ENCODE data around the gene ZMYND8.

Gene ZMYND8

DNA sequence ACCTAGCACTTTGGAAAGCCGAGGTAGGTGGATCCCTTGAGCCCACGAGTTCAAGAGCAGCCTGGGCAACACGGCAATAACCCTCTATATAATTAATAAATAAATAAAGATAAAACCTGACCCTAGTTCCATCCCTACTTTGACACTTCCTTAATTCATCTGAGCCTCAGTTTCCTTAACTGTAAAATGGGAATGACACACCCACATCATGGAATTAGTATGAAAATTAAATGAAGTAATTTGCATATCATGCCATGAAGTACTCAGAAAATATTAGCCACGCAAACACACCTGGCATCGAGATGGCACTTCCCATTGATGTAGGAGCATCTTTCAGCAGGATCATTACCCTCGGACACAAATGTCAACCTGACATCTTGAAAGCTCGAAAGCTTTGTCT is 19.1 kb downstream of the ZMYND8 start:
- peak overlapping the region; percentile 4 for H3K27ac ChIP-seq (ENCODE audit: low read depth, low read length, poor library complexity, severe bottlenecking)
- peaks cover 60% of the 10 kb centered on the region for H3K4me1 ChIP-seq (ENCODE audit: insufficient read depth, low read length, severe bottlenecking)
- TF ChIP-seq, protein P1, sequence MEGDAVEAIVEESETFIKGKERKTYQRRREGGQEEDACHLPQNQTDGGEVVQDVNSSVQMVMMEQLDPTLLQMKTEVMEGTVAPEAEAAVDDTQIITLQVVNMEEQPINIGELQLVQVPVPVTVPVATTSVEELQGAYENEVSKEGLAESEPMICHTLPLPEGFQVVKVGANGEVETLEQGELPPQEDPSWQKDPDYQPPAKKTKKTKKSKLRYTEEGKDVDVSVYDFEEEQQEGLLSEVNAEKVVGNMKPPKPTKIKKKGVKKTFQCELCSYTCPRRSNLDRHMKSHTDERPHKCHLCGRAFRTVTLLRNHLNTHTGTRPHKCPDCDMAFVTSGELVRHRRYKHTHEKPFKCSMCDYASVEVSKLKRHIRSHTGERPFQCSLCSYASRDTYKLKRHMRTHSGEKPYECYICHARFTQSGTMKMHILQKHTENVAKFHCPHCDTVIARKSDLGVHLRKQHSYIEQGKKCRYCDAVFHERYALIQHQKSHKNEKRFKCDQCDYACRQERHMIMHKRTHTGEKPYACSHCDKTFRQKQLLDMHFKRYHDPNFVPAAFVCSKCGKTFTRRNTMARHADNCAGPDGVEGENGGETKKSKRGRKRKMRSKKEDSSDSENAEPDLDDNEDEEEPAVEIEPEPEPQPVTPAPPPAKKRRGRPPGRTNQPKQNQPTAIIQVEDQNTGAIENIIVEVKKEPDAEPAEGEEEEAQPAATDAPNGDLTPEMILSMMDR (IDR thresholded peaks at IDR 0.05; ENCODE audit: low read length), result no peak
- no peak for TF ChIP-seq EZH2 (IDR thresholded peaks at IDR 0.05; ENCODE audit: borderline replicate concordance, low read length)

DNA sequence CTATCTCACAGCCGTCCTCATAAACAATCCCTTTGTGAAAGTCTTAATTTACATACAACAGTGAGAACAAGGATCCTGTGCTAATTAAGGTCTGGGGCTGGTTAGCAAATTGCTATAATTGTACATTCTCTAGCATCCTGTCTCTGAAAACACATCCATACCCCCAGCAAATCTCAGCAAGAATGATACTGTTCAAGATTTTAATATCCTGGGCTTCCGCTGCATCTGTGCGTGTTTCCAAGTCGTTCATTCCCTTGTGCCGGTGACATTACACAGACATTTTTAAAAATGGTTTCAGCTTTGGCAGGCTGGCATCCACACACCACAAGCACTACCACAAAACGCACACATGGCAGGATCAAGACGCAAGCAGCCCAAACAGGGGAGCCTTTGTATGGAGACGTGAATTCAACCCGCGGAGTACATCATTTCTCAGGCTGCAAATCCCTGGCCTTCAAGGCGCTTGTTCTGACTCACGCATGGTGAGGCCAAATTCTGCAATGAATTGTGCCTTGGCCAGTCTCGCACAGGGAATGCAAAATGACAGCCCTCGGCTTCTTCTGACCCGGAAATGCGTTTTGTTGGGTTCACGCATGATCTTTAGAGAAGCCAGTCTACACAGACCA is 20.3 kb downstream of the ZMYND8 start:
- Histone ChIP-seq H3K9ac (ENCODE audit: low read length) (peak overlapping the region; percentile 39; the same call in 1 of the 2 replicates), H4K20me1 (ENCODE audit: insufficient read depth, low read length) (no peaks in the 10 kb centered on the region), H3K27ac (ENCODE audit: low read depth, low read length, poor library complexity, severe bottlenecking) (peak overlapping the region; percentile 75), H3K9me2 (ENCODE audit: low read depth, low read length) (no peaks in the 10 kb centered on the region), H3K36me3 (ENCODE audit: insufficient read depth, low read length) (peaks cover 76% of the 10 kb centered on the region), H3K9me3 (ENCODE audit: low read length) (no peaks in the 10 kb centered on the region), H3K79me2 (ENCODE audit: insufficient read depth, low read length) (peaks cover 93% of the 10 kb centered on the region), H2AFZ (ENCODE audit: low read length) (no peak overlapping the region), H3K4me2 (ENCODE audit: low read length) (peak overlapping the region; percentile 69), H3K4me3 (ENCODE audit: low read depth, low read length, poor library complexity, severe bottlenecking) (peak overlapping the region; percentile 35), H3K27me3 (ENCODE audit: insufficient read depth, low read length) (no peaks in the 10 kb centered on the region), H3F3A (ENCODE audit: insufficient read depth, low read length) (no peaks in the 10 kb centered on the region), H3K4me1 (ENCODE audit: insufficient read depth, low read length, severe bottlenecking) (peaks cover 60% of the 10 kb centered on the region)
- no peak for TF ChIP-seq EZH2 (IDR thresholded peaks at IDR 0.05; ENCODE audit: borderline replicate concordance, low read length)
- TF ChIP-seq, protein P1 (IDR thresholded peaks at IDR 0.05; ENCODE audit: low read length), result no peak

More for the DNA sequence above, 19.1 kb downstream of the ZMYND8 start:
- no peaks in the 10 kb centered on the region for H3K9me2 ChIP-seq (ENCODE audit: low read depth, low read length)
- H3K27me3 ChIP-seq (ENCODE audit: insufficient read depth, low read length), result no peaks in the 10 kb centered on the region
- no peak overlapping the region for H3K9ac ChIP-seq (ENCODE audit: low read length)
- H4K20me1 ChIP-seq (ENCODE audit: insufficient read depth, low read length), result no peaks in the 10 kb centered on the region
- H3K36me3 ChIP-seq (ENCODE audit: insufficient read depth, low read length), result peaks cover 73% of the 10 kb centered on the region
- no peak overlapping the region for H2AFZ ChIP-seq (ENCODE audit: low read length)
- H3K79me2 ChIP-seq (ENCODE audit: insufficient read depth, low read length), result peaks cover 91% of the 10 kb centered on the region
- no peaks in the 10 kb centered on the region for H3F3A ChIP-seq (ENCODE audit: insufficient read depth, low read length)
- H3K9me3 ChIP-seq (ENCODE audit: low read length), result no peaks in the 10 kb centered on the region
- H3K4me3 ChIP-seq (ENCODE audit: low read depth, low read length, poor library complexity, severe bottlenecking), result no peak overlapping the region
- peak overlapping the region; percentile 34; the same call in 1 of the 2 replicates for H3K4me2 ChIP-seq (ENCODE audit: low read length)

DNA sequence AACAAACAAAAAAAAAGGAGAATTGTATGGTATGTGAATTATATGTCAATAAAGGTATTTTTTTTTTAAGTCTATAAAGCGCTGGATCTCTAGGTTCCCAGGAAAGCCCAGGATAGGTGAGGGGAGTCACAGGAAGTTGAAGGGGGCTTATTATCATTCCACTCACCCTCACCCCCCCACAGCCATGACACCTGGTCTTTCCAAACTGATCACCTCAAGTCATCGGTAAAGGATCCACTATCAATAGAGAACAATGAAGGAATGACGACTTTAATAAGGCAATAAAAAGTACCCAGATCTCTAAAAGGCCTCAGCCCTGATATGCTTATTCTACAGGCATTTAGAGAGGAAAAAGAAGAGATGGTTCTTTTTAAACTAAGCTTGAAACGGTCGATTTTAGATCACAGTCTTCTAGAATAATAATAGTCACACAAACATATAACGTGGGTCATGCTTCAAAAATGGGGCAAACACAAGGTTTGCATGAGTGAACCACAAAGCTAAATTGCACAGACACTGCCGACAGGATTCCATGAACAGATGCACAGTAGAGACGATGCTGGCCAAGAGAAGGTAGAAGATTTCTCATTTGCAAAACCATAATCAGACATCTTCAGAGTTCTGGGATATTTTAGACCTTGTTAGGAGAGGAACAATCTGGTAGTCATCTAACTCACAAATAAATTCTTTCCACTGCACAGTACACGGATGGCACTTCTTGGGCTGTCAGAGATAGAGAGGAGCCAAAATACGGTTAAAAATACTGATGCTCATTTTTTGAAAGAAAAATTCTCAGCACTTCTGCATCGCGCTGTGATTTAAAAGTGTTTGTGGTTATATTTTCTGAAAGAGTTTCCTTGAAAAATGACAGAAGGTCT is 21.0 kb downstream of the ZMYND8 start:
- H3K9me3 ChIP-seq (ENCODE audit: low read length), result no peaks in the 10 kb centered on the region
- no peaks in the 10 kb centered on the region for H3K27me3 ChIP-seq (ENCODE audit: insufficient read depth, low read length)
- H3K27ac ChIP-seq (ENCODE audit: low read depth, low read length, poor library complexity, severe bottlenecking), result peak overlapping the region; percentile 75
- no peak for TF ChIP-seq EZH2 (IDR thresholded peaks at IDR 0.05; ENCODE audit: borderline replicate concordance, low read length)
- TF ChIP-seq, protein P1 (IDR thresholded peaks at IDR 0.05; ENCODE audit: low read length), result no peak
- no peaks in the 10 kb centered on the region for H3K9me2 ChIP-seq (ENCODE audit: low read depth, low read length)
- H3K79me2 ChIP-seq (ENCODE audit: insufficient read depth, low read length), result peaks cover 93% of the 10 kb centered on the region
- H3K4me3 ChIP-seq (ENCODE audit: low read depth, low read length, poor library complexity, severe bottlenecking), result peak overlapping the region; percentile 35
- no peak overlapping the region for H2AFZ ChIP-seq (ENCODE audit: low read length)
- H3K4me2 ChIP-seq (ENCODE audit: low read length), result peak overlapping the region; percentile 69
- H3K36me3 ChIP-seq (ENCODE audit: insufficient read depth, low read length), result peaks cover 78% of the 10 kb centered on the region
- no peaks in the 10 kb centered on the region for H4K20me1 ChIP-seq (ENCODE audit: insufficient read depth, low read length)
- H3K4me1 ChIP-seq (ENCODE audit: insufficient read depth, low read length, severe bottlenecking), result peaks cover 54% of the 10 kb centered on the region
- peak overlapping the region; percentile 39; the same call in 1 of the 2 replicates for H3K9ac ChIP-seq (ENCODE audit: low read length)
- no peaks in the 10 kb centered on the region for H3F3A ChIP-seq (ENCODE audit: insufficient read depth, low read length)

Data from OCI-LY1 (cell line).